Memory B cell (primary cell): Measurements from ENCODE around the gene OXGR1.

Experiments used
- ATAC-seq: fragments of 150-1000 bp; cut with Tn5 transposase; 2 replicates; pipeline ENCODE4 v1.10.0; 2021; ENCODE audit warnings: low read depth, mild to moderate bottlenecking, moderate library complexity
- DNase-seq, 2 donors: peaks; one replicate each; pipeline ENCODE4 v3.0.0; 2022; ENCODE audit warnings: low spot score in 2 of 2
- H3K27ac Mint-ChIP-seq: one replicate; pipeline ENCODE4 v1.8.0; 2022; ENCODE audit warnings: mild to moderate bottlenecking, moderate library complexity, mixed read lengths
- H3K27me3 Mint-ChIP-seq: one replicate; pipeline ENCODE4 v1.8.0; 2022; ENCODE audit warnings: mixed read lengths
- H3K36me3 Mint-ChIP-seq: one replicate; pipeline ENCODE4 v1.8.0; 2022; ENCODE audit warnings: mild to moderate bottlenecking, mixed read lengths
- H3K4me1 Mint-ChIP-seq: one replicate; pipeline ENCODE4 v1.8.0; 2022; ENCODE audit warnings: mixed read lengths
- H3K4me3 Mint-ChIP-seq: one replicate; pipeline ENCODE4 v1.8.0; 2022; ENCODE audit warnings: mild to moderate bottlenecking, moderate library complexity, mixed read lengths
- H3K9me3 Mint-ChIP-seq: one replicate; pipeline ENCODE4 v1.8.0; 2022; ENCODE audit warnings: mixed read lengths

The OXGR1 gene

GRCh38 chr13:97018029-97018819 is 23.9 kb upstream of the OXGR1 start:
- H3K9me3 Mint-ChIP-seq, result peaks cover 6% of the 10 kb centered on the region
- ATAC-seq (peak; percentile 46), DNase-seq (peak; percentile 15 to 21)
- no peaks in the 10 kb centered on the region for H3K36me3 Mint-ChIP-seq
- peaks cover 3% of the 10 kb centered on the region for H3K4me1 Mint-ChIP-seq
- no peak overlapping the region for H3K27ac Mint-ChIP-seq
- peaks cover 14% of the 10 kb centered on the region for H3K27me3 Mint-ChIP-seq
- no peak overlapping the region for H3K4me3 Mint-ChIP-seq

- Mint-ChIP-seq H3K36me3 (no peaks in the 10 kb centered on the region), H3K27me3 (peaks cover 14% of the 10 kb centered on the region), H3K4me1 (peaks cover 3% of the 10 kb centered on the region), H3K27ac (no peak overlapping the region), H3K4me3 (no peak overlapping the region), H3K9me3 (peaks cover 6% of the 10 kb centered on the region)
- DNase-seq, result no peak
- ATAC-seq, result no peak
Measured at GRCh38 chr13:97017322-97017721, 23.0 kb upstream of the OXGR1 start.

GRCh38 chr13:97015661-97016350 is 21.5 kb upstream of the OXGR1 start:
- Mint-ChIP-seq H3K27me3 (peaks cover 12% of the 10 kb centered on the region), H3K9me3 (peaks cover 6% of the 10 kb centered on the region), H3K4me3 (no peak overlapping the region), H3K36me3 (no peaks in the 10 kb centered on the region), H3K4me1 (peaks cover 3% of the 10 kb centered on the region), H3K27ac (no peak overlapping the region)
- DNase-seq, result no peak
- ATAC-seq, result peak; percentile 42

GRCh38 chr13:97012251-97013048 is 18.2 kb upstream of the OXGR1 start:
- H3K27me3 Mint-ChIP-seq, result peaks cover 9% of the 10 kb centered on the region
- H3K9me3 Mint-ChIP-seq, result peaks cover 6% of the 10 kb centered on the region
- H3K36me3 Mint-ChIP-seq, result no peaks in the 10 kb centered on the region
- ATAC-seq (no peak), DNase-seq (no peak)
- H3K4me1 Mint-ChIP-seq, result peaks cover 3% of the 10 kb centered on the region
- no peak overlapping the region for H3K27ac Mint-ChIP-seq
- no peak overlapping the region for H3K4me3 Mint-ChIP-seq

GRCh38 chr13:97011446-97012131 is 17.3 kb upstream of the OXGR1 start:
- Mint-ChIP-seq H3K36me3 (no peaks in the 10 kb centered on the region), H3K9me3 (peaks cover 6% of the 10 kb centered on the region), H3K4me1 (peaks cover 3% of the 10 kb centered on the region), H3K27me3 (peaks cover 9% of the 10 kb centered on the region), H3K27ac (no peak overlapping the region), H3K4me3 (no peak overlapping the region)
- ATAC-seq, result no peak
- no peak for DNase-seq

- H3K36me3 Mint-ChIP-seq, result no peaks in the 10 kb centered on the region
- H3K4me3 Mint-ChIP-seq, result no peak overlapping the region
- no peak overlapping the region for H3K27ac Mint-ChIP-seq
- H3K9me3 Mint-ChIP-seq, result peaks cover 2% of the 10 kb centered on the region
- H3K4me1 Mint-ChIP-seq, result no peaks in the 10 kb centered on the region
- H3K27me3 Mint-ChIP-seq, result peaks cover 8% of the 10 kb centered on the region
- no peak for ATAC-seq
- no peak for DNase-seq
Measured at GRCh38 chr13:97008643-97009042, 14.4 kb upstream of the OXGR1 start.

- ATAC-seq, result no peak
- H3K9me3 Mint-ChIP-seq, result no peaks in the 10 kb centered on the region
- peaks cover 3% of the 10 kb centered on the region for H3K4me1 Mint-ChIP-seq
- no peaks in the 10 kb centered on the region for H3K36me3 Mint-ChIP-seq
- DNase-seq, result no peak
- H3K27me3 Mint-ChIP-seq, result peaks cover 3% of the 10 kb centered on the region
- H3K4me3 Mint-ChIP-seq, result no peak overlapping the region
- H3K27ac Mint-ChIP-seq, result no peak overlapping the region
Measured at GRCh38 chr13:97005625-97006262, 11.5 kb upstream of the OXGR1 start.

- no peak overlapping the region for H3K27ac Mint-ChIP-seq
- no peaks in the 10 kb centered on the region for H3K36me3 Mint-ChIP-seq
- H3K4me1 Mint-ChIP-seq, result peaks cover 5% of the 10 kb centered on the region
- peaks cover 2% of the 10 kb centered on the region for H3K9me3 Mint-ChIP-seq
- peaks cover 5% of the 10 kb centered on the region for H3K27me3 Mint-ChIP-seq
- no peak for ATAC-seq
- no peak for DNase-seq
- no peak overlapping the region for H3K4me3 Mint-ChIP-seq
Measured at GRCh38 chr13:97004886-97005285, 10.6 kb upstream of the OXGR1 start.

GRCh38 chr13:97004096-97004876 is 10.0 kb upstream of the OXGR1 start:
- DNase-seq (no peak), ATAC-seq (no peak)
- Mint-ChIP-seq H3K27ac (no peak overlapping the region), H3K9me3 (peaks cover 2% of the 10 kb centered on the region), H3K4me3 (no peak overlapping the region), H3K4me1 (peaks cover 5% of the 10 kb centered on the region), H3K36me3 (no peaks in the 10 kb centered on the region), H3K27me3 (peaks cover 5% of the 10 kb centered on the region)

GRCh38 chr13:97003071-97003470 is 8.8 kb upstream of the OXGR1 start:
- peaks cover 5% of the 10 kb centered on the region for H3K4me1 Mint-ChIP-seq
- H3K36me3 Mint-ChIP-seq, result no peaks in the 10 kb centered on the region
- ATAC-seq (no peak), DNase-seq (no peak)
- H3K27ac Mint-ChIP-seq, result no peak overlapping the region
- no peak overlapping the region for H3K4me3 Mint-ChIP-seq
- H3K9me3 Mint-ChIP-seq, result peaks cover 2% of the 10 kb centered on the region
- peaks cover 5% of the 10 kb centered on the region for H3K27me3 Mint-ChIP-seq

GRCh38 chr13:97002581-97002980 is 8.3 kb upstream of the OXGR1 start:
- Mint-ChIP-seq H3K27me3 (peaks cover 5% of the 10 kb centered on the region), H3K9me3 (peaks cover 2% of the 10 kb centered on the region), H3K4me1 (peaks cover 5% of the 10 kb centered on the region), H3K36me3 (no peaks in the 10 kb centered on the region), H3K4me3 (no peak overlapping the region), H3K27ac (no peak overlapping the region)
- DNase-seq (no peak), ATAC-seq (no peak)

GRCh38 chr13:97001636-97002035 is 7.4 kb upstream of the OXGR1 start:
- peaks cover 5% of the 10 kb centered on the region for H3K4me1 Mint-ChIP-seq
- no peak overlapping the region for H3K27ac Mint-ChIP-seq
- H3K9me3 Mint-ChIP-seq, result peaks cover 2% of the 10 kb centered on the region
- DNase-seq, result no peak
- peak; percentile 48 for ATAC-seq
- no peaks in the 10 kb centered on the region for H3K36me3 Mint-ChIP-seq
- H3K4me3 Mint-ChIP-seq, result no peak overlapping the region
- H3K27me3 Mint-ChIP-seq, result peaks cover 5% of the 10 kb centered on the region
